Thoracic aorta (tissue), 2 donors: ENCODE data around the gene MAD1L1. TPM values are rescaled to one million over a fixed set of nuclear protein-coding genes. Genes with fewer than 3 reads are reported as not detected.

ENCODE experiments used
- ATAC-seq: fragments of 150-250 bp; one replicate; pipeline ENCODE4 v1.8.0; 2017; ENCODE audit warnings: low read depth; ENCODE audit not compliant: insufficient number of reproducible peaks, low FRiP score
- DNase-seq: peaks from one replicate; pipeline ENCODE4 v3.0.0-alpha.2; 2020; ENCODE audit warnings: low spot score
- H3K27ac ChIP-seq, 2 donors: fragments of 200-600 bp; sonication (generic); 1 replicate in 1 of 2; 2 replicates in 1 of 2; pipeline ENCODE4 v1.5.1; 2016; ENCODE audit warnings: mild to moderate bottlenecking in 2 of 2, moderate library complexity in 2 of 2
- H3K27me3 ChIP-seq: fragments of 200-600 bp; sonication (generic); replicated peaks from 2 replicates; pipeline ENCODE4 v1.6.0; 2016; ENCODE audit warnings: mild to moderate bottlenecking; ENCODE audit not compliant: insufficient read depth
- H3K36me3 ChIP-seq: fragments of 200-600 bp; sonication (generic); one replicate; pipeline ENCODE4 v1.5.1; 2016
- H3K4me1 ChIP-seq, 2 donors: fragments of 200-600 bp; sonication (generic); 1 replicate in 1 of 2; 2 replicates in 1 of 2; pipeline versions ENCODE4 v1.5.1 to v1.6.0; 2016; ENCODE audit warnings: low read depth in 2 of 2, mild to moderate bottlenecking in 1 of 2; ENCODE audit not compliant: control insufficient read depth in 1 of 2
- H3K4me3 ChIP-seq: fragments of 200-600 bp; sonication (generic); 2 replicates; pipeline ENCODE4 v1.5.1; 2016; ENCODE audit warnings: mild to moderate bottlenecking
- H3K9me3 ChIP-seq: fragments of 200-600 bp; sonication (generic); 2 replicates; pipeline ENCODE4 v1.5.1; 2016
- CTCF ChIP-seq: fragments of 200-600 bp; sonication (generic); IDR thresholded peaks from one replicate; pipeline ENCODE4 v1.5.1; 2019; ENCODE audit warnings: antibody characterized with exemption
- total RNA-seq, 2 donors: library from RNA; depleted of rRNA; stranded (reverse); fragments of >200 nt; gene quantifications; one replicate each; pipeline versions ENCODE4 v1.1.0 to v1.2.3, GENCODE V29; 2016

MAD1L1 gene
- total RNA-seq, 2 donors from 2014 or later, result 27.4 to 41.3 TPM

GRCh38 chr7:1987591-1988532 lies 244.9 kb downstream of the MAD1L1 start:
- no peak for ATAC-seq
- Histone ChIP-seq H3K36me3 (no peaks in the 10 kb centered on the region), H3K27me3 (no peaks in the 10 kb centered on the region), H3K27ac (no peak overlapping the region), H3K9me3 (no peaks in the 10 kb centered on the region), H3K4me1 (no peaks in the 10 kb centered on the region), H3K4me3 (no peak overlapping the region)
- no peak for DNase-seq
- TF ChIP-seq CTCF, result no peak

GRCh38 chr7:1987084-1987535 lies 245.6 kb downstream of the MAD1L1 start:
- H3K27me3 ChIP-seq, result no peaks in the 10 kb centered on the region
- no peak for TF ChIP-seq CTCF
- ATAC-seq (no peak), DNase-seq (no peak)
- no peaks in the 10 kb centered on the region for H3K36me3 ChIP-seq
- H3K4me3 ChIP-seq, result no peak overlapping the region
- no peak overlapping the region for H3K27ac ChIP-seq
- H3K4me1 ChIP-seq, result no peaks in the 10 kb centered on the region
- no peaks in the 10 kb centered on the region for H3K9me3 ChIP-seq

- H3K9me3 ChIP-seq, result no peaks in the 10 kb centered on the region
- no peak for ATAC-seq
- no peaks in the 10 kb centered on the region for H3K4me1 ChIP-seq
- H3K27ac ChIP-seq, result no peak overlapping the region
- no peak for DNase-seq
- no peaks in the 10 kb centered on the region for H3K36me3 ChIP-seq
- H3K4me3 ChIP-seq, result no peak overlapping the region
- no peak for TF ChIP-seq CTCF
- no peaks in the 10 kb centered on the region for H3K27me3 ChIP-seq
These were observed 246.2 kb downstream of the MAD1L1 start for GRCh38 chr7:1986366-1987083.

GRCh38 chr7:1985936-1986335 lies 246.8 kb downstream of the MAD1L1 start:
- TF ChIP-seq CTCF, result no peak

GRCh38 chr7:1985042-1985441 lies 247.7 kb downstream of the MAD1L1 start:
- Histone ChIP-seq H3K27ac (no peak overlapping the region), H3K4me3 (no peak overlapping the region), H3K36me3 (no peaks in the 10 kb centered on the region), H3K27me3 (no peaks in the 10 kb centered on the region), H3K9me3 (no peaks in the 10 kb centered on the region), H3K4me1 (no peaks in the 10 kb centered on the region)
- TF ChIP-seq CTCF, result no peak
- no peak for ATAC-seq
- no peak for DNase-seq

More at GRCh38 chr7:1985936-1986335, 246.8 kb downstream of the MAD1L1 start:
- Histone ChIP-seq H3K4me3 (no peak overlapping the region), H3K27me3 (no peaks in the 10 kb centered on the region), H3K36me3 (no peaks in the 10 kb centered on the region), H3K27ac (no peak overlapping the region), H3K9me3 (no peaks in the 10 kb centered on the region), H3K4me1 (no peaks in the 10 kb centered on the region)
- ATAC-seq (no peak), DNase-seq (no peak)
